ENCODE results near the gene RAB6D. TPM values are rescaled to one million over a fixed set of nuclear protein-coding genes. Genes with fewer than 3 reads are reported as not detected.
"Not testable (repeated sequence)": the region's sequence is repeated elsewhere in the genome, so short reads cannot be mapped to it uniquely, and the experiment has no call there.

RAB6D gene
- total and polyA plus RNA-seq, 2 donors (not counting 1 experiment from before 2014, with no cell fraction given) = under 0.01 to 0.06 TPM

GRCh38 chr2:131353167-131353697 lies 10.7 kb downstream of the RAB6D start:
- H3K27me3 ChIP-seq (ENCODE audit: control insufficient read depth, insufficient read depth, low read length); H3K79me2 ChIP-seq (ENCODE audit: control insufficient read depth, insufficient read depth, low read length); DNase-seq (ENCODE audit: low read depth in 2 of 2); H2AFZ ChIP-seq (ENCODE audit: low read length); H3K9ac ChIP-seq (ENCODE audit: insufficient read depth, low read length); H3K9me3 ChIP-seq (ENCODE audit: control insufficient read depth, insufficient read depth, low read depth, low read length); H3K4me2 ChIP-seq (ENCODE audit: extremely low read depth, insufficient read depth, low read length); H3K4me1 ChIP-seq (ENCODE audit: control insufficient read depth, extremely low read depth, insufficient read depth, low read length); H4K20me1 ChIP-seq (ENCODE audit: control insufficient read depth, extremely low read depth, insufficient read depth, low read length); H3K4me3 ChIP-seq (replicated peaks in 1 of 4; ENCODE audit: control extremely low read depth in 1 of 4, insufficient read depth in 1 of 4, low read depth in 3 of 4, low read length in 4 of 4); H3K36me3 ChIP-seq (ENCODE audit: control insufficient read depth, insufficient read depth, low read length); H3K27ac ChIP-seq (ENCODE audit: insufficient read depth, low read length): not testable (repeated sequence)

- Histone ChIP-seq H4K20me1 (ENCODE audit: control insufficient read depth, extremely low read depth, insufficient read depth, low read length) (no peaks in the 10 kb centered on the region), H3K27me3 (ENCODE audit: control insufficient read depth, insufficient read depth, low read length) (no peaks in the 10 kb centered on the region), H3K4me3 (replicated peaks in 1 of 4; ENCODE audit: control extremely low read depth in 1 of 4, insufficient read depth in 1 of 4, low read depth in 3 of 4, low read length in 4 of 4) (no peak overlapping the region), H3K36me3 (ENCODE audit: control insufficient read depth, insufficient read depth, low read length) (no peaks in the 10 kb centered on the region), H3K4me1 (ENCODE audit: control insufficient read depth, extremely low read depth, insufficient read depth, low read length) (no peaks in the 10 kb centered on the region), H3K79me2 (ENCODE audit: control insufficient read depth, insufficient read depth, low read length) (no peaks in the 10 kb centered on the region), H3K4me2 (ENCODE audit: extremely low read depth, insufficient read depth, low read length) (no peak overlapping the region), H3K9me3 (ENCODE audit: control insufficient read depth, insufficient read depth, low read depth, low read length) (no peaks in the 10 kb centered on the region), H3K27ac (ENCODE audit: insufficient read depth, low read length) (no peak overlapping the region), H2AFZ (ENCODE audit: low read length) (no peak overlapping the region), H3K9ac (ENCODE audit: insufficient read depth, low read length) (no peak overlapping the region)
- TF ChIP-seq, protein P1, sequence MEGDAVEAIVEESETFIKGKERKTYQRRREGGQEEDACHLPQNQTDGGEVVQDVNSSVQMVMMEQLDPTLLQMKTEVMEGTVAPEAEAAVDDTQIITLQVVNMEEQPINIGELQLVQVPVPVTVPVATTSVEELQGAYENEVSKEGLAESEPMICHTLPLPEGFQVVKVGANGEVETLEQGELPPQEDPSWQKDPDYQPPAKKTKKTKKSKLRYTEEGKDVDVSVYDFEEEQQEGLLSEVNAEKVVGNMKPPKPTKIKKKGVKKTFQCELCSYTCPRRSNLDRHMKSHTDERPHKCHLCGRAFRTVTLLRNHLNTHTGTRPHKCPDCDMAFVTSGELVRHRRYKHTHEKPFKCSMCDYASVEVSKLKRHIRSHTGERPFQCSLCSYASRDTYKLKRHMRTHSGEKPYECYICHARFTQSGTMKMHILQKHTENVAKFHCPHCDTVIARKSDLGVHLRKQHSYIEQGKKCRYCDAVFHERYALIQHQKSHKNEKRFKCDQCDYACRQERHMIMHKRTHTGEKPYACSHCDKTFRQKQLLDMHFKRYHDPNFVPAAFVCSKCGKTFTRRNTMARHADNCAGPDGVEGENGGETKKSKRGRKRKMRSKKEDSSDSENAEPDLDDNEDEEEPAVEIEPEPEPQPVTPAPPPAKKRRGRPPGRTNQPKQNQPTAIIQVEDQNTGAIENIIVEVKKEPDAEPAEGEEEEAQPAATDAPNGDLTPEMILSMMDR (conservative IDR thresholded peaks at IDR 0.05 in 1 of 2, IDR thresholded peaks at IDR 0.05 in 1 of 2; ENCODE audit: low read depth in 1 of 2, low read length in 2 of 2) = no peak
- TF ChIP-seq EZH2 (IDR thresholded peaks at IDR 0.05; ENCODE audit: low read length, missing control alignments) = no peak
- DNase-seq (ENCODE audit: low read depth in 2 of 2) = no peak
Measured at GRCh38 chr2:131349021-131349420, 14.9 kb downstream of the RAB6D start.

DNA sequence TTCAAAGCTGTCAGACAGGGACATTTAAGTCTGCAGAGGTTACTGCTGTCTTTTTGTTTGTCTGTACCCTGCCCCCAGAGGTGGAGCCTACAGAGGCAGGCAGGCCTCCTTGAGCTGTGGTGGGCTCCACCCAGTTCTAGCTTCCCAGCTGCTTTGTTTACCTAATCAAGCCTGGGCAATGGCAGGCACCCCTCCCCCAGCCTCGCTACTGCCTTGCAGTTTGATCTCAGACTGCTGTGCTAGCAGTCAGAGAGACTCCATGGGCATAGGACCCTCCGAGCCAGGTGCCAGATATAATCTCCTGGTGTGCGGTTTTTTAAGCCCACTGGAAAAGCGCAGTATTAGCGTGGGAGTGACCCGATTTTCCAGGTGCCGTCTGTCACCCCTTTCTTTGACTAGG lies 16.9 kb downstream of the RAB6D start:
- H3K9ac ChIP-seq (ENCODE audit: insufficient read depth, low read length); H3K36me3 ChIP-seq (ENCODE audit: control insufficient read depth, insufficient read depth, low read length); H3K79me2 ChIP-seq (ENCODE audit: control insufficient read depth, insufficient read depth, low read length); H2AFZ ChIP-seq (ENCODE audit: low read length); DNase-seq (ENCODE audit: low read depth in 2 of 2); H4K20me1 ChIP-seq (ENCODE audit: control insufficient read depth, extremely low read depth, insufficient read depth, low read length); H3K9me3 ChIP-seq (ENCODE audit: control insufficient read depth, insufficient read depth, low read depth, low read length); H3K4me1 ChIP-seq (ENCODE audit: control insufficient read depth, extremely low read depth, insufficient read depth, low read length); H3K4me3 ChIP-seq (replicated peaks in 1 of 4; ENCODE audit: control extremely low read depth in 1 of 4, insufficient read depth in 1 of 4, low read depth in 3 of 4, low read length in 4 of 4); H3K27ac ChIP-seq (ENCODE audit: insufficient read depth, low read length); H3K27me3 ChIP-seq (ENCODE audit: control insufficient read depth, insufficient read depth, low read length); H3K4me2 ChIP-seq (ENCODE audit: extremely low read depth, insufficient read depth, low read length): not testable (repeated sequence)

DNA sequence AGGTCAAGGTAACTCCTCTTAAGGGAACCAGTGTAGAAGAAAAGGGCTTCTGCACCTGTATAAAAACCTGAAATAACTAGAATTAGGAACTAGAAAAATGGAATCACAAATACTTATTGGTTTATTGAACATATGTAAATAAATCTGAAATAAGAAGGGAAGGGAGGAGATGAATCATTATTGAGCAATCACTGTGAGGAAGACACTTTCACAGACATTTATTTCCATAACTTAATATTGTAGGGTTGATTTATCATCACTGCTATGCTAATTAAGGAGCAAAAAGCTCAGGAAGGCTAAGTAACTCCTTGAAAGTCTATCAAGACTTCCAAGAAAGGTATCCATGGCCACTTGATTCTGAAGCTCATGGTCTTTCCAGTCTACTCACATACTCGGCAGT lies 24.7 kb downstream of the RAB6D start:
- H3K79me2 ChIP-seq (ENCODE audit: control insufficient read depth, insufficient read depth, low read length); H2AFZ ChIP-seq (ENCODE audit: low read length); H3K9ac ChIP-seq (ENCODE audit: insufficient read depth, low read length); H3K36me3 ChIP-seq (ENCODE audit: control insufficient read depth, insufficient read depth, low read length); H3K4me1 ChIP-seq (ENCODE audit: control insufficient read depth, extremely low read depth, insufficient read depth, low read length); H3K27ac ChIP-seq (ENCODE audit: insufficient read depth, low read length); H4K20me1 ChIP-seq (ENCODE audit: control insufficient read depth, extremely low read depth, insufficient read depth, low read length); H3K9me3 ChIP-seq (ENCODE audit: control insufficient read depth, insufficient read depth, low read depth, low read length); H3K27me3 ChIP-seq (ENCODE audit: control insufficient read depth, insufficient read depth, low read length); H3K4me2 ChIP-seq (ENCODE audit: extremely low read depth, insufficient read depth, low read length); DNase-seq (ENCODE audit: low read depth in 2 of 2); H3K4me3 ChIP-seq (replicated peaks in 1 of 4; ENCODE audit: control extremely low read depth in 1 of 4, insufficient read depth in 1 of 4, low read depth in 3 of 4, low read length in 4 of 4): not testable (repeated sequence)
